ENCODE results near the gene NTM. TPM values are rescaled to one million over a fixed set of nuclear protein-coding genes. Genes with fewer than 3 reads are reported as not detected.
A peak's percentile ranks its signal among the peaks of the same experiment; 100 is the strongest.

Gene NTM
- total RNA-seq, 1 experiment from 2014 or later = 16.4 TPM

GRCh38 chr11:131373095-131373725, 2.8 kb downstream of the NTM start:
- DNase-seq (ENCODE audit: low spot score) = no peak
- Mint-ChIP-seq H3K27ac (no peak overlapping the region), H3K36me3 (no peaks in the 10 kb centered on the region; the same call in 1 of the 2 replicates), H3K4me3 (no peak overlapping the region), H3K4me1 (peaks cover 27% of the 10 kb centered on the region), H3K9me3 (peaks cover 3% of the 10 kb centered on the region; the same call in 1 of the 2 replicates), H3K27me3 (ENCODE audit: low read depth) (peaks cover 4% of the 10 kb centered on the region; the same call in 1 of the 2 replicates)
- ATAC-seq = peak; percentile 48
- CTCF ChIA-PET = interaction anchor here (0.6 to 1.2 kb wide), 4 partner anchors 35 to 309 kb away, joined by 3 to 5 read pairs (median 4); no protein-coding TSS in a partner anchor
- TF ChIP-seq PRRX2 (CRISPR knock-in tag; IDR thresholded peaks at IDR 0.05) = no peak
- no peak for TF ChIP-seq CREM (CRISPR knock-in tag; IDR thresholded peaks at IDR 0.05)
- TF ChIP-seq NR3C1 (CRISPR knock-in tag; conservative IDR thresholded peaks at IDR 0.05; ENCODE audit: low read depth) = no peak
- TF ChIP-seq ELF4 (CRISPR knock-in tag; IDR thresholded peaks at IDR 0.05; ENCODE audit: low read depth) = no peak
- TF ChIP-seq ZNF232 (CRISPR knock-in tag; IDR thresholded peaks at IDR 0.05) = no peak
- TF ChIP-seq ZNF317 (CRISPR knock-in tag; IDR thresholded peaks at IDR 0.05; ENCODE audit: borderline replicate concordance, low read depth) = no peak
- TF ChIP-seq TCF7 (CRISPR knock-in tag; IDR thresholded peaks at IDR 0.05; ENCODE audit: low read depth) = no peak
- no peak for TF ChIP-seq FOXP1 (CRISPR knock-in tag; IDR thresholded peaks at IDR 0.05; ENCODE audit: borderline replicate concordance)
- no peak for TF ChIP-seq STAT6 (CRISPR knock-in tag; conservative IDR thresholded peaks at IDR 0.05; ENCODE audit: low read depth)
- TF ChIP-seq MLX (CRISPR knock-in tag; IDR thresholded peaks at IDR 0.05) = no peak
- TF ChIP-seq JUN (CRISPR knock-in tag; IDR thresholded peaks at IDR 0.05) = no peak
- TF ChIP-seq TP53 (CRISPR knock-in tag; IDR thresholded peaks at IDR 0.05) = no peak
- no peak for TF ChIP-seq TEAD1 (CRISPR knock-in tag; IDR thresholded peaks at IDR 0.05)
- no peak for TF ChIP-seq JAZF1 (CRISPR knock-in tag; IDR thresholded peaks at IDR 0.05)
- TF ChIP-seq FOXK1 (CRISPR knock-in tag; IDR thresholded peaks at IDR 0.05) = no peak
- no peak for TF ChIP-seq ATF6 (CRISPR knock-in tag; IDR thresholded peaks at IDR 0.05)
- TF ChIP-seq ESRRA (CRISPR knock-in tag; IDR thresholded peaks at IDR 0.05; ENCODE audit: borderline replicate concordance) = no peak
- no peak for TF ChIP-seq SMAD4 (CRISPR knock-in tag; IDR thresholded peaks at IDR 0.05)
- no peak for TF ChIP-seq CDX4 (CRISPR knock-in tag; IDR thresholded peaks at IDR 0.05; ENCODE audit: borderline replicate concordance)
- no peak for TF ChIP-seq OVOL2 (CRISPR knock-in tag; IDR thresholded peaks at IDR 0.05; ENCODE audit: borderline replicate concordance)
- POLR2A ChIA-PET = interaction anchor here (1.0 kb wide), 1 partner anchor 119 kb away, joined by 7 read pairs; no protein-coding TSS in a partner anchor
